ENCODE measurements around the gene KCNK6.

DNA sequence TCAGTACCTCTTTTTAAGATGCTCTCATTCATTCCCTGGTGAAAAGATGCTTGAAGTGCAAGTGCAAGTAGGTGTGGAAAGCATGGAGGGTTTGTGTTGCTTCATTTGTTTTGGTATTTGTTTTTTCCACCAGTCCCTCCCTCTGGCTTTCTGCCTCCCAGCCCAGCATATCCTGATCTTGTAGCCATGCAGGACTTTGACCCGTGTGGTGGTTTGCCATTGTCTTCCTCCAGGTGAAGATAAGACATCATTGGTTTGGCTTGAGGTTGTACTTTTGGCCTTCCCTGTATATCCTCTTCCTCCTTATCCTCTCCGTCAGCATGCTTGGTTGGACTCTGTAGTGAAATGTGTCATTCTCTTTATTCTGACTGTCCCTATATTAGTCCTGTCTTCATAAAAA is 46.1 kb upstream of the KCNK6 start:
- TF ChIP-seq POLR2AphosphoS5 (IDR thresholded peaks at IDR 0.05; ENCODE audit: low read depth): no peak
- TF ChIP-seq, protein P1, sequence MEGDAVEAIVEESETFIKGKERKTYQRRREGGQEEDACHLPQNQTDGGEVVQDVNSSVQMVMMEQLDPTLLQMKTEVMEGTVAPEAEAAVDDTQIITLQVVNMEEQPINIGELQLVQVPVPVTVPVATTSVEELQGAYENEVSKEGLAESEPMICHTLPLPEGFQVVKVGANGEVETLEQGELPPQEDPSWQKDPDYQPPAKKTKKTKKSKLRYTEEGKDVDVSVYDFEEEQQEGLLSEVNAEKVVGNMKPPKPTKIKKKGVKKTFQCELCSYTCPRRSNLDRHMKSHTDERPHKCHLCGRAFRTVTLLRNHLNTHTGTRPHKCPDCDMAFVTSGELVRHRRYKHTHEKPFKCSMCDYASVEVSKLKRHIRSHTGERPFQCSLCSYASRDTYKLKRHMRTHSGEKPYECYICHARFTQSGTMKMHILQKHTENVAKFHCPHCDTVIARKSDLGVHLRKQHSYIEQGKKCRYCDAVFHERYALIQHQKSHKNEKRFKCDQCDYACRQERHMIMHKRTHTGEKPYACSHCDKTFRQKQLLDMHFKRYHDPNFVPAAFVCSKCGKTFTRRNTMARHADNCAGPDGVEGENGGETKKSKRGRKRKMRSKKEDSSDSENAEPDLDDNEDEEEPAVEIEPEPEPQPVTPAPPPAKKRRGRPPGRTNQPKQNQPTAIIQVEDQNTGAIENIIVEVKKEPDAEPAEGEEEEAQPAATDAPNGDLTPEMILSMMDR (conservative IDR thresholded peaks at IDR 0.05; ENCODE audit: low read depth in 2 of 2): no peak
- TF ChIP-seq JUNB (IDR thresholded peaks at IDR 0.05; ENCODE audit: unreplicated experiment): no peak
- TF ChIP-seq EZH2 (IDR thresholded peaks at IDR 0.05; ENCODE audit: low read depth, unreplicated experiment): no peak
- no peak for TF ChIP-seq NANOG (IDR thresholded peaks at IDR 0.05; ENCODE audit: borderline replicate concordance)
- no peak for TF ChIP-seq ZNF114 (CRISPR knock-in tag; IDR thresholded peaks at IDR 0.05)
- no peak for TF ChIP-seq EZH2phosphoT487 (IDR thresholded peaks at IDR 0.05; ENCODE audit: unreplicated experiment)

Measured in GM23338 (cell line).